Liver (tissue), 9 donors: ENCODE results near the gene ZIC1. TPM values are rescaled to one million over a fixed set of nuclear protein-coding genes. Genes with fewer than 3 reads are reported as not detected.

ENCODE experiments used
- DNase-seq: peaks from one replicate; pipeline ENCODE4 v3.0.0-alpha.2; 2017; ENCODE audit warnings: low spot score
- H3K27ac ChIP-seq, 2 donors: one replicate each; pipeline ENCODE4 v1.7.0; 2013; ENCODE audit warnings: inconsistent platforms in 2 of 2, low read length in 2 of 2, control low read depth in 1 of 2, low read depth in 1 of 2, mild to moderate bottlenecking in 1 of 2
- H3K27me3 ChIP-seq, 4 donors: one replicate each; pipeline versions ENCODE4 v1.6.1 to v1.7.0; 2013; ENCODE audit warnings: low read length in 3 of 4, inconsistent platforms in 1 of 4, mild to moderate bottlenecking in 1 of 4, moderate library complexity in 1 of 4; ENCODE audit not compliant: control insufficient read depth in 4 of 4, insufficient read depth in 4 of 4
- H3K36me3 ChIP-seq, 4 donors: one replicate each; pipeline versions ENCODE4 v1.6.1 to v1.7.0; 2013; ENCODE audit warnings: low read length in 3 of 4, mild to moderate bottlenecking in 3 of 4, low read depth in 1 of 4, moderate library complexity in 1 of 4; ENCODE audit not compliant: control insufficient read depth in 4 of 4, insufficient read depth in 3 of 4
- H3K4me1 ChIP-seq, 4 donors: one replicate each; pipeline versions ENCODE4 v1.6.1 to v1.7.0; 2013; ENCODE audit warnings: low read length in 3 of 4, mild to moderate bottlenecking in 3 of 4, moderate library complexity in 1 of 4; ENCODE audit not compliant: control insufficient read depth in 4 of 4, insufficient read depth in 4 of 4
- H3K4me3 ChIP-seq, 3 donors: one replicate each; pipeline versions ENCODE4 v1.6.1 to v1.7.0; 2013; ENCODE audit warnings: low read length in 3 of 3, control low read depth in 1 of 3, low read depth in 1 of 3, mild to moderate bottlenecking in 1 of 3
- H3K9ac ChIP-seq, 2 donors: one replicate each; pipeline ENCODE4 v1.7.0; 2013; ENCODE audit warnings: low read length in 2 of 2, mild to moderate bottlenecking in 2 of 2, moderate library complexity in 2 of 2, control low read depth in 1 of 2, low read depth in 1 of 2
- H3K9me3 ChIP-seq, 4 donors: one replicate each; pipeline versions ENCODE4 v1.6.1 to v1.7.0; 2013; ENCODE audit warnings: low read length in 3 of 4; ENCODE audit not compliant: control insufficient read depth in 4 of 4
- ATF3 ChIP-seq: IDR thresholded peaks from 2 replicates; pipeline ENCODE4 v1.6.1; 2016; ENCODE audit warnings: antibody characterized with exemption
- CTCF ChIP-seq: fragments of 150-350 bp; IDR thresholded peaks from 2 replicates; pipeline ENCODE4 v1.5.1; 2017; ENCODE audit warnings: improper control_type of control experiment, low read depth, low read length; ENCODE audit not compliant: missing input control
- EGR1 ChIP-seq, 2 donors: IDR thresholded peaks; 2 replicates each; pipeline ENCODE4 v1.6.1; 2016 to 2018; ENCODE audit warnings: antibody characterized with exemption in 2 of 2, low read depth in 2 of 2
- FOXA1 ChIP-seq: IDR thresholded peaks from 2 replicates; pipeline ENCODE4 v1.6.1; 2016; ENCODE audit warnings: antibody characterized with exemption
- FOXA2 ChIP-seq: IDR thresholded peaks from 2 replicates; pipeline ENCODE4 v1.6.1; 2016; ENCODE audit warnings: antibody characterized with exemption
- GABPA ChIP-seq, 2 donors: IDR thresholded peaks in 1 of 2; conservative IDR thresholded peaks in 1 of 2; 2 replicates each; pipeline ENCODE4 v1.6.1; 2016; ENCODE audit warnings: antibody characterized with exemption in 2 of 2, mild to moderate bottlenecking in 1 of 2, moderate library complexity in 1 of 2
- HNF4A ChIP-seq, 2 donors: conservative IDR thresholded peaks; 2 replicates each; pipeline ENCODE4 v1.6.1; 2016; ENCODE audit warnings: antibody characterized with exemption in 2 of 2, mild to moderate bottlenecking in 2 of 2
- HNF4G ChIP-seq: IDR thresholded peaks from 2 replicates; pipeline ENCODE4 v1.6.1; 2016; ENCODE audit warnings: antibody characterized with exemption
- JUND ChIP-seq, 2 donors: IDR thresholded peaks; 2 replicates each; pipeline ENCODE4 v1.6.1; 2016; ENCODE audit warnings: antibody characterized with exemption in 2 of 2
- MAX ChIP-seq: IDR thresholded peaks from 2 replicates; pipeline ENCODE4 v1.6.1; 2016; ENCODE audit warnings: antibody characterized with exemption
- NR2F2 ChIP-seq: IDR thresholded peaks from 2 replicates; pipeline ENCODE4 v1.6.1; 2016; ENCODE audit warnings: antibody characterized with exemption
- RAD21 ChIP-seq, 2 donors: IDR thresholded peaks; 2 replicates each; pipeline ENCODE4 v1.6.1; 2016; ENCODE audit warnings: antibody characterized with exemption in 2 of 2, mild to moderate bottlenecking in 2 of 2
- REST ChIP-seq: IDR thresholded peaks from 2 replicates; pipeline ENCODE4 v1.6.1; 2016; ENCODE audit warnings: antibody characterized with exemption, mild to moderate bottlenecking
- RXRA ChIP-seq, 2 donors: IDR thresholded peaks; 2 replicates each; pipeline ENCODE4 v1.6.1; 2017 to 2018; ENCODE audit warnings: antibody characterized with exemption in 2 of 2, mild to moderate bottlenecking in 1 of 2
- SP1 ChIP-seq: IDR thresholded peaks from 2 replicates; pipeline ENCODE4 v1.6.1; 2018; ENCODE audit warnings: antibody characterized with exemption, mild to moderate bottlenecking
- TAF1 ChIP-seq: conservative IDR thresholded peaks from 2 replicates; pipeline ENCODE4 v1.6.1; 2016; ENCODE audit warnings: antibody characterized with exemption, mild to moderate bottlenecking
- YY1 ChIP-seq: IDR thresholded peaks from 2 replicates; pipeline ENCODE4 v1.6.1; 2016; ENCODE audit warnings: antibody characterized with exemption, mild to moderate bottlenecking
- ZBTB33 ChIP-seq: IDR thresholded peaks from 2 replicates; pipeline ENCODE4 v1.6.1; 2016; ENCODE audit warnings: antibody characterized with exemption
- WGBS: extraction: QIAGEN DNeasy Blood & Tissue Kit; methylation state at CpG from one replicate; pipeline ENCODE4 v1.1.7; 2013; 5-methylcytosine and 5-hydroxymethylcytosine counted together
- polyA plus RNA-seq, 2 donors: library from polyadenylated mRNA; stranded (reverse) in 1 of 2; unstranded in 1 of 2; fragments of 200-250 nt in 1 of 2; fragments of >200 nt in 1 of 2; fragmentation: Nextera tagmentation in 1 of 2; extraction: Ambion mirVana in 1 of 2; gene quantifications; one replicate each; pipeline versions ENCODE4 v1.2.1 to v1.2.3, GENCODE V29; 2013 to 2015
- total RNA-seq, 2 donors: library from RNA; depleted of rRNA; stranded (reverse); fragments of >200 nt; gene quantifications; one replicate each; pipeline ENCODE4 v1.2.3, GENCODE V29; 2014
- donor health status: healthy.
- donor health status: healthy.
- donor health status: healthy.
- donor health status: healthy.
- donor health status: healthy.

ZIC1 gene
- total and polyA plus RNA-seq, 4 donors, result 4.4 TPM; not detected in 3

- peaks cover 2 to 20% (median 4%) of the 10 kb centered on the region in 4 donors for H3K4me1 ChIP-seq
- no peak overlapping the region for H3K27ac ChIP-seq
- 24% methylated on average over 27 of the region's 27 CpGs for WGBS
- peaks cover 0 to 7% (median 3%) of the 10 kb centered on the region in 4 donors for H3K9me3 ChIP-seq
- H3K27me3 ChIP-seq, result peaks cover 0 to 33% (median 13%) of the 10 kb centered on the region in 4 donors
- no peaks in the 10 kb centered on the region for H3K36me3 ChIP-seq
- H3K4me3 ChIP-seq, result no peak overlapping the region
- TF ChIP-seq GABPA (IDR thresholded peaks at IDR 0.05 in 1 of 2, conservative IDR thresholded peaks at IDR 0.05 in 1 of 2), result no peak
- no peak for TF ChIP-seq NR2F2
- no peak for TF ChIP-seq SP1
- TF ChIP-seq JUND (IDR thresholded peaks at IDR 0.05), result no peak
- no peak for TF ChIP-seq FOXA2
- TF ChIP-seq CTCF, result no peak
- TF ChIP-seq ZBTB33, result no peak
- no peak for TF ChIP-seq HNF4G
- no peak for TF ChIP-seq RXRA (IDR thresholded peaks at IDR 0.05)
- TF ChIP-seq FOXA1, result no peak
- no peak for TF ChIP-seq EGR1 (IDR thresholded peaks at IDR 0.05; ENCODE audit: low read depth in 2 of 2)
- TF ChIP-seq RAD21 (IDR thresholded peaks at IDR 0.05), result no peak
- no peak for TF ChIP-seq REST
- TF ChIP-seq YY1, result no peak
- TF ChIP-seq ATF3, result no peak
- TF ChIP-seq HNF4A (conservative IDR thresholded peaks at IDR 0.05), result no peak
- no peak for TF ChIP-seq MAX
- TF ChIP-seq TAF1, result no peak
- no peak overlapping the region for H3K9ac ChIP-seq
- DNase-seq, result no peak
Measured at GRCh38 chr3:147405231-147406027, 3.7 kb upstream of the ZIC1 start.
